PFSK-1 (cell line): ENCODE measurements around the gene CACNA1I.

Experiments used
- POLR2AphosphoS5 ChIP-seq: IDR thresholded peaks from 2 replicates; pipeline ENCODE4 v1.6.1; 2012; ENCODE audit warnings: low read depth, mild to moderate bottlenecking, control low read depth, low read length, moderate library complexity
- REST ChIP-seq, 2 experiments: IDR thresholded peaks; 2 replicates each; pipeline versions ENCODE4 v1.6.1 to v1.8.0; 2011 to 2012; ENCODE audit warnings: low read depth in 2 of 2, low read length in 2 of 2, control low read depth in 1 of 2, inconsistent platforms in 1 of 2, mild to moderate bottlenecking in 1 of 2, moderate library complexity in 1 of 2; ENCODE audit not compliant: insufficient read depth in 1 of 2
- SIN3A ChIP-seq: IDR thresholded peaks from 2 replicates; pipeline ENCODE4 v1.6.1; 2012; ENCODE audit warnings: mild to moderate bottlenecking, low read length, moderate library complexity, borderline replicate concordance; ENCODE audit not compliant: insufficient read depth
- TAF1 ChIP-seq: IDR thresholded peaks from 2 replicates; pipeline ENCODE4 v1.6.1; 2012; ENCODE audit warnings: low read length, control low read depth, borderline replicate concordance; ENCODE audit not compliant: insufficient read depth

GRCh38 chr22:39707351-39707750 lies 136.8 kb downstream of the CACNA1I start:
- no peak for TF ChIP-seq REST (IDR thresholded peaks at IDR 0.05; ENCODE audit: insufficient read depth in 1 of 2, low read depth in 2 of 2, low read length in 2 of 2)
- TF ChIP-seq POLR2AphosphoS5, result no peak
- no peak for TF ChIP-seq TAF1
- TF ChIP-seq SIN3A, result no peak
